Measurements from ENCODE around the gene MYOD1.

DNA sequence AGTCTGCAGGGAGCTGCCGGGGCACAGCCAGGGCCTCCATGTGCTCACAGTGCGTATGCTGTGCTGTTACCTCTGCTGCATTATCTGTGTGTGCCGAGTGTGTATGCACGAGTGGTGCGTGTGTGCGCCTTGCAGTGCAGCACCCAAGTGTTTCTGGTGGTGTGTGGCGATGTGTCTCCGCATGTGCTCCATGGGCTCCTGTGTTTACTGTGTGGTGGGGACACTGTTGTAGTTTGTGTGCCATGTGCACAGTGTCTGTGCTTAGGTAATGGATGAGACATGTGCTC lies 46.6 kb downstream of the MYOD1 start:
- TF ChIP-seq, protein P1, sequence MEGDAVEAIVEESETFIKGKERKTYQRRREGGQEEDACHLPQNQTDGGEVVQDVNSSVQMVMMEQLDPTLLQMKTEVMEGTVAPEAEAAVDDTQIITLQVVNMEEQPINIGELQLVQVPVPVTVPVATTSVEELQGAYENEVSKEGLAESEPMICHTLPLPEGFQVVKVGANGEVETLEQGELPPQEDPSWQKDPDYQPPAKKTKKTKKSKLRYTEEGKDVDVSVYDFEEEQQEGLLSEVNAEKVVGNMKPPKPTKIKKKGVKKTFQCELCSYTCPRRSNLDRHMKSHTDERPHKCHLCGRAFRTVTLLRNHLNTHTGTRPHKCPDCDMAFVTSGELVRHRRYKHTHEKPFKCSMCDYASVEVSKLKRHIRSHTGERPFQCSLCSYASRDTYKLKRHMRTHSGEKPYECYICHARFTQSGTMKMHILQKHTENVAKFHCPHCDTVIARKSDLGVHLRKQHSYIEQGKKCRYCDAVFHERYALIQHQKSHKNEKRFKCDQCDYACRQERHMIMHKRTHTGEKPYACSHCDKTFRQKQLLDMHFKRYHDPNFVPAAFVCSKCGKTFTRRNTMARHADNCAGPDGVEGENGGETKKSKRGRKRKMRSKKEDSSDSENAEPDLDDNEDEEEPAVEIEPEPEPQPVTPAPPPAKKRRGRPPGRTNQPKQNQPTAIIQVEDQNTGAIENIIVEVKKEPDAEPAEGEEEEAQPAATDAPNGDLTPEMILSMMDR (conservative IDR thresholded peaks at IDR 0.05 in 1 of 2, IDR thresholded peaks at IDR 0.05 in 1 of 2; ENCODE audit: extremely low read depth in 1 of 2, insufficient read depth in 1 of 2, low read depth in 1 of 2, low read length in 2 of 2), result no peak
- TF ChIP-seq EZH2 (IDR thresholded peaks at IDR 0.05; ENCODE audit: borderline replicate concordance, low read length), result no peak

Measured in mammary epithelial cell (primary cell).